Osteoblast (primary cell): ENCODE measurements around the gene JAM2. TPM values are rescaled to one million over a fixed set of nuclear protein-coding genes. Genes with fewer than 3 reads are reported as not detected.

Experiments used
- DNase-seq: peaks from one replicate; pipeline ENCODE4 v3.0.0; 2011; ENCODE audit warnings: low spot score, mixed read lengths; ENCODE audit not compliant: insufficient read length; ENCODE audit errors: missing footprints
- H2AFZ ChIP-seq: 2 replicates; pipeline ENCODE4 v1.6.0; 2011; ENCODE audit warnings: mild to moderate bottlenecking, low read length
- H3K27ac ChIP-seq: 2 replicates; pipeline ENCODE4 v1.5.1; 2011; ENCODE audit warnings: mild to moderate bottlenecking, low read depth, low read length, moderate library complexity
- H3K27me3 ChIP-seq: 2 replicates; pipeline ENCODE4 v1.6.0; 2012; ENCODE audit warnings: mild to moderate bottlenecking, control low read depth, inconsistent platforms, low read length, moderate library complexity; ENCODE audit not compliant: insufficient read depth
- H3K36me3 ChIP-seq: 2 replicates; pipeline ENCODE4 v1.5.1; 2011; ENCODE audit warnings: mild to moderate bottlenecking, low read length, control low read depth, moderate library complexity; ENCODE audit not compliant: insufficient read depth
- H3K4me1 ChIP-seq: 2 replicates; pipeline ENCODE4 v1.5.1; 2011; ENCODE audit warnings: mild to moderate bottlenecking, low read length, control low read depth, moderate library complexity; ENCODE audit not compliant: insufficient read depth
- H3K4me2 ChIP-seq: 2 replicates; pipeline ENCODE4 v1.6.0; 2011; ENCODE audit warnings: mild to moderate bottlenecking, low read length; ENCODE audit not compliant: insufficient read depth
- H3K4me3 ChIP-seq: fragments of 200-600 bp; sonication (generic); 3 replicates; pipeline ENCODE4 v1.5.1; 2012; ENCODE audit warnings: mild to moderate bottlenecking, low read length, inconsistent platforms; ENCODE audit not compliant: insufficient read depth
- H3K79me2 ChIP-seq: 2 replicates; pipeline ENCODE4 v1.6.0; 2012; ENCODE audit warnings: mild to moderate bottlenecking, low read length, control low read depth, inconsistent platforms; ENCODE audit not compliant: insufficient read depth
- H3K9me3 ChIP-seq: 2 replicates; pipeline ENCODE4 v1.5.1; 2011; ENCODE audit warnings: low read depth, low read length, control low read depth
- H4K20me1 ChIP-seq: 2 replicates; pipeline ENCODE4 v1.6.0; 2012; ENCODE audit warnings: mild to moderate bottlenecking, low read length, control low read depth; ENCODE audit not compliant: insufficient read depth
- CTCF ChIP-seq: IDR thresholded peaks from 2 replicates; pipeline ENCODE4 v1.5.1; 2011; ENCODE audit warnings: mild to moderate bottlenecking, low read depth, low read length, moderate library complexity; ENCODE audit errors: extremely low read depth
- total RNA-seq: library from RNA; depleted of rRNA; stranded (reverse); fragments of >200 nt; gene quantifications from 2 replicates; pipeline ENCODE4 v1.2.3, GENCODE V29; 2012

Gene JAM2
- total RNA-seq, 1 donor: 1.1 TPM

GRCh38 chr21:25670726-25671125, 31.7 kb downstream of the JAM2 start:
- H3K36me3 ChIP-seq: no peaks in the 10 kb centered on the region
- no peak for TF ChIP-seq CTCF
- no peaks in the 10 kb centered on the region for H4K20me1 ChIP-seq
- no peaks in the 10 kb centered on the region for H3K9me3 ChIP-seq
- no peaks in the 10 kb centered on the region for H3K79me2 ChIP-seq
- H3K27me3 ChIP-seq: no peaks in the 10 kb centered on the region
- no peak overlapping the region for H3K4me2 ChIP-seq
- H3K4me1 ChIP-seq: no peaks in the 10 kb centered on the region
- no peak overlapping the region for H3K4me3 ChIP-seq
- H2AFZ ChIP-seq: no peak overlapping the region
- H3K27ac ChIP-seq: no peak overlapping the region
- no peak for DNase-seq

GRCh38 chr21:25676451-25676850, 37.4 kb downstream of the JAM2 start:
- no peak overlapping the region for H3K4me2 ChIP-seq
- no peak overlapping the region for H2AFZ ChIP-seq
- no peak for TF ChIP-seq CTCF
- H3K27me3 ChIP-seq: no peaks in the 10 kb centered on the region
- DNase-seq: no peak
- no peaks in the 10 kb centered on the region for H3K9me3 ChIP-seq
- H4K20me1 ChIP-seq: no peaks in the 10 kb centered on the region
- no peak overlapping the region for H3K4me3 ChIP-seq
- H3K79me2 ChIP-seq: no peaks in the 10 kb centered on the region
- no peaks in the 10 kb centered on the region for H3K4me1 ChIP-seq
- H3K27ac ChIP-seq: no peak overlapping the region
- H3K36me3 ChIP-seq: no peaks in the 10 kb centered on the region

GRCh38 chr21:25682382-25682781, 43.3 kb downstream of the JAM2 start:
- Histone ChIP-seq H3K27me3 (no peaks in the 10 kb centered on the region), H3K4me2 (no peak overlapping the region), H3K36me3 (no peaks in the 10 kb centered on the region), H3K79me2 (no peaks in the 10 kb centered on the region), H4K20me1 (no peaks in the 10 kb centered on the region), H3K27ac (no peak overlapping the region), H3K4me3 (no peak overlapping the region), H3K9me3 (no peaks in the 10 kb centered on the region), H2AFZ (no peak overlapping the region), H3K4me1 (no peaks in the 10 kb centered on the region)
- no peak for DNase-seq
- no peak for TF ChIP-seq CTCF

GRCh38 chr21:25687787-25688186, 48.7 kb downstream of the JAM2 start:
- no peak overlapping the region for H2AFZ ChIP-seq
- TF ChIP-seq CTCF: no peak
- no peaks in the 10 kb centered on the region for H3K79me2 ChIP-seq
- no peaks in the 10 kb centered on the region for H4K20me1 ChIP-seq
- no peak overlapping the region for H3K27ac ChIP-seq
- no peak for DNase-seq
- H3K9me3 ChIP-seq: no peaks in the 10 kb centered on the region
- no peak overlapping the region for H3K4me2 ChIP-seq
- H3K4me3 ChIP-seq: no peak overlapping the region
- H3K4me1 ChIP-seq: no peaks in the 10 kb centered on the region
- H3K36me3 ChIP-seq: no peaks in the 10 kb centered on the region
- H3K27me3 ChIP-seq: no peaks in the 10 kb centered on the region
